RWPE1 (cell line): ENCODE data around the gene RTN4IP1.

ENCODE experiments used
- CTCF ChIA-PET: fragments of 350-600 bp; sonication (Branson Sonifier 250); formaldehyde crosslinking; extraction: SDS; loops from one replicate; lab custom pipeline; 2021; lab: Yijun Ruan, JAX
- POLR2A ChIA-PET: fragments of 400-600 bp; formaldehyde crosslinking; extraction: SDS; loops from one replicate; lab custom pipeline; 2020; ENCODE audit warnings: antibody characterized with exemption; ENCODE audit not compliant: low non-redundant PET; lab: Yijun Ruan, JAX
- DNase-seq: peaks from one replicate; pipeline ENCODE4 v3.0.0; 2012; ENCODE audit warnings: low spot score
- H3K27ac ChIP-seq: fragments of 450-650 bp; 2 replicates; pipeline ENCODE4 v1.5.1; 2017
- CTCF ChIP-seq: fragments of 450-650 bp; conservative IDR thresholded peaks from 2 replicates; pipeline ENCODE4 v1.5.1; 2017; ENCODE audit warnings: low read depth, mild to moderate bottlenecking

RTN4IP1 gene

GRCh38 chr6:106574741-106575458 lies 54.4 kb downstream of the RTN4IP1 start:
- TF ChIP-seq CTCF = no peak
- no peak overlapping the region for H3K27ac ChIP-seq
- DNase-seq = no peak
- ChIA-PET CTCF (interaction anchor here (0.7 kb wide), 1 partner anchor 9 kb away, joined by 4 read pairs; no protein-coding TSS in a partner anchor), POLR2A (no interaction called here)

GRCh38 chr6:106572875-106573585 lies 56.3 kb downstream of the RTN4IP1 start:
- TF ChIP-seq CTCF = no peak
- CTCF ChIA-PET = interaction anchor here (0.9 to 1.6 kb wide), 3 partner anchors 128 to 406 kb away, joined by 3 to 7 read pairs (median 7); no protein-coding TSS in a partner anchor
- POLR2A ChIA-PET = no interaction called here
- no peak for DNase-seq
- no peak overlapping the region for H3K27ac ChIP-seq

GRCh38 chr6:106572436-106572835 lies 56.9 kb downstream of the RTN4IP1 start:
- ChIA-PET POLR2A (no interaction called here), CTCF (interaction anchor here (0.7 to 1.6 kb wide), 3 partner anchors 12 to 407 kb away, joined by 3 to 7 read pairs (median 7); no protein-coding TSS in a partner anchor)
- no peak for DNase-seq
- no peak for TF ChIP-seq CTCF
- H3K27ac ChIP-seq = no peak overlapping the region

GRCh38 chr6:106569428-106569827 lies 59.9 kb downstream of the RTN4IP1 start:
- CTCF ChIA-PET = no interaction called here

GRCh38 chr6:106568530-106568929 lies 60.8 kb downstream of the RTN4IP1 start:
- CTCF ChIA-PET = interaction anchor here (1.0 kb wide), 1 partner anchor 411 kb away, joined by 3 read pairs; no protein-coding TSS in a partner anchor
- POLR2A ChIA-PET = no interaction called here
- TF ChIP-seq CTCF = no peak
- H3K27ac ChIP-seq = no peak overlapping the region
- DNase-seq = no peak

More at GRCh38 chr6:106569428-106569827, 59.9 kb downstream of the RTN4IP1 start:
- POLR2A ChIA-PET = no interaction called here
- DNase-seq = no peak
- no peak for TF ChIP-seq CTCF
- H3K27ac ChIP-seq = no peak overlapping the region

GRCh38 chr6:106564476-106564875 lies 64.8 kb downstream of the RTN4IP1 start:
- POLR2A ChIA-PET = no interaction called here
- CTCF ChIA-PET = interaction anchor here (0.7 kb wide), 1 partner anchor 426 kb away, joined by 5 read pairs; no protein-coding TSS in a partner anchor

More at GRCh38 chr6:106564476-106564875, 64.8 kb downstream of the RTN4IP1 start:
- DNase-seq = no peak
- H3K27ac ChIP-seq = no peak overlapping the region
- no peak for TF ChIP-seq CTCF
